ENCODE measurements around the gene VPS35.
A peak's percentile ranks its signal among the peaks of the same experiment; 100 is the strongest.

The VPS35 gene

DNA sequence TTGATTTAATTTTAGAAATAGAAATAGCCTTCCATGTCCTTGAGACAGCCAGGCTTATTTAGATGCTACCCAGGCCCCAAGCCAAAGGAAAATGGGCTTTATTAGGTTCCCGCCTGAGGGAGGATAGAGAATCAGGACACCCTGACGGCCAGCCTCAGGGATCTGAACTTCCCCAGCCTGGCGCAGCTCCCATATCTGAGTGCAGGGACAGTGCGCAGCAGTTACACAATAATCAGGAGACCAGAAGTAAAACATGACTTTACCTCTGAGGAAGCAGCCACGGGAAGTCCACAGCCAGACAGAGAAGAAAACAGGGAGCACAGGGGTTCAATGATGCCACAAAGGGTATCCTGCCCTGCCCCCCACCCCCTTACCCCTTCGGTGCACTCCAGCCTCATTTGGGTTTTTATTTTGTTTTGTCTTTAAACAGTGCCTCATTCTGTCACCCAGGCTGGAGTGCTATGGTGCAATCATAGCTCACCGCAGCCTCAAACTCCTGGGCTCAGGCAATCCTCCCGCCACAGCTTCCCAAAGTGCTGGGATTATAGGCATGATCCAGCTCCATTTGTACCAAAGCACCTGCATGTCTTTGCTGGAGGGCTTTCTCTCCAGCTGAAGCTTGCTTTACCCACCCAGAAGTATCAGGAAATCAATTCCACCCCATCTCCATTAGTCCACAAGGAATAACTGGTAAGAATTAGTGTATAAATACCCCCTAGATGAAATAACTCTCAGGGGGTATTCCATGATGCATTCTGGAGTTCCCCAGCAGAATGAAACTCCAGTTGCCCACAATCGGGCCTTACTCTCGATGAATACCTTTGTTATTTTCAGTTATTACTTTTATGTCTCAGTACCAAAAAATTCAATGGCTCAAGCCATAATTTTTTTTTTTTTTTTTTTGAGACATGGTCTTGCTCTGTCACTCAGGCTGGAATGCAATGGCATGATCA, 22.4 kb upstream of the VPS35 start:
- Histone ChIP-seq H3K27ac (ENCODE audit: low read depth, low read length) (no peak overlapping the region), H3K9me3 (ENCODE audit: control insufficient read depth, insufficient read depth, low read length) (no peaks in the 10 kb centered on the region), H3K4me3 (ENCODE audit: low read depth, low read length) (no peak overlapping the region), H3K4me1 (ENCODE audit: control insufficient read depth, insufficient read depth, low read length) (no peaks in the 10 kb centered on the region), H3K9ac (ENCODE audit: low read depth, low read length) (no peak overlapping the region), H3K36me3 (ENCODE audit: control insufficient read depth, insufficient read depth, low read length) (no peaks in the 10 kb centered on the region), H3K27me3 (ENCODE audit: control insufficient read depth, insufficient read depth, low read length) (no peaks in the 10 kb centered on the region)

DNA sequence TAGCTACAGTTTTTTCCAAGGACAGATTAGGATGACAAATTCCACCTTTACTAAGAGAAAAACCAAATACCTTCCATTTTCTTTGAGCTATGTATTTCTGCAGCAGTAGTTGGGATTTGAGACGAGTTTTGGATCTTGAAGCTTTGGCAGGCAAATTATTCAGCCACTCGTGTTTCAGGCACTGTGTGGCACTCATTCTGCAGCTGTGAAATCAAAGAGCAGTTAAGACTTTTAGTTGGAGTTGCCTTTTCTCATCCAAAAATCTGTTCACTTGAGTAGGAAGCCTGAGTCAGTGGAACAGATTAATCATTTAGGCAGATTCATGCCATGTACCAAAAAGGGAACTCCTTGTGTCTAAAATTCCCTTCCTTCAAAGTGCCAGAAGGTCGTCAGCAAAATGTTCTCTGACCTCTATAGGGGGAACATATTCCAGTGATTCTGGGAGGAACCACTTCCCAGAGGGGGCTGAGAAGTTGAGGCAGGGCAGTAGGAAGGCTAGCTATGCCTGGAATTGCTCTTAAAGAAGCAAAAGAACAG, 20.6 kb upstream of the VPS35 start:
- Histone ChIP-seq H3K36me3 (ENCODE audit: control insufficient read depth, insufficient read depth, low read length) (no peaks in the 10 kb centered on the region), H3K4me3 (ENCODE audit: low read depth, low read length) (no peak overlapping the region), H3K27me3 (ENCODE audit: control insufficient read depth, insufficient read depth, low read length) (no peaks in the 10 kb centered on the region), H3K9me3 (ENCODE audit: control insufficient read depth, insufficient read depth, low read length) (no peaks in the 10 kb centered on the region), H3K4me1 (ENCODE audit: control insufficient read depth, insufficient read depth, low read length) (no peaks in the 10 kb centered on the region), H3K27ac (ENCODE audit: low read depth, low read length) (no peak overlapping the region), H3K9ac (ENCODE audit: low read depth, low read length) (no peak overlapping the region)

DNA sequence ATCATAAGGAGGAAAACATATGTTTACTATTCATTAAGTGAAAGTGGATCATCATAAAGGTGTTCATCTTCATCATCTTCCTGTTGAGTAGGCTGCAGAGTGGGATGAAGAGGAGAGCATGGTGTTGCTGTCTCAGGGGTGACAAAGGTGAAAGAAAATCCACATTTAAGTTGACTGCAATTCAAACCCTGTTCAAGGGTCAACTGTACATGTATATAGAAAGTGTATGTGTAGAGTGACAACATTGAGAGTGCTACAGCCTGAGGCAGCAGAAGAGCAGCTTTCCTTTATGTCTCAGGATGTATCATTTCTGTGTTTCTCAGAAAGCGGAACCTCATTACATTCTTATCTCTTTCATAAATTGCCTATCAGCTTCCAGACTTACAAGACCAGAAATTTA, 17.7 kb upstream of the VPS35 start:
- Histone ChIP-seq H3K27ac (ENCODE audit: low read depth, low read length) (no peak overlapping the region), H3K4me3 (ENCODE audit: low read depth, low read length) (no peak overlapping the region), H3K4me1 (ENCODE audit: control insufficient read depth, insufficient read depth, low read length) (no peaks in the 10 kb centered on the region)

DNA sequence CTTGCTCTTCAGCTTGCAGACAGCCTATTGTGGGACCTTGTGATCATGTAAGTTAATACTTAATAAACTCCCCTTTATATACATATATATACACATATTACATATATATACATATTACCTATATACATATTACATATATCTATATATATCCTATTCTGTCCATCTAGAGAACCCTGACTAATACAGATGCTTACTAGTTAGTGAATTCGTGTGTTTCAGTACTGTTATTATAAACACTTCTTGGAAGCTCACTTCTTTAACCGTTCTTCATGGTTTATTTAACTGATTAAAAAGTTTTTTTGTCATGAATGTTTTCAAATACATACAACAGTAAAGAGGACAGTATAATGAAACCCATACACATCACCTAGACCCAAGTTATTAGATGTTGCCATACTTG, 13.1 kb upstream of the VPS35 start:
- Histone ChIP-seq H3K27me3 (ENCODE audit: control insufficient read depth, insufficient read depth, low read length) (no peaks in the 10 kb centered on the region), H3K27ac (ENCODE audit: low read depth, low read length) (no peak overlapping the region), H3K4me1 (ENCODE audit: control insufficient read depth, insufficient read depth, low read length) (no peaks in the 10 kb centered on the region), H3K4me3 (ENCODE audit: low read depth, low read length) (no peak overlapping the region), H3K36me3 (ENCODE audit: control insufficient read depth, insufficient read depth, low read length) (peaks cover 29% of the 10 kb centered on the region), H3K9me3 (ENCODE audit: control insufficient read depth, insufficient read depth, low read length) (no peaks in the 10 kb centered on the region), H3K9ac (ENCODE audit: low read depth, low read length) (no peak overlapping the region)

More for the DNA sequence above, 17.7 kb upstream of the VPS35 start:
- H3K9ac ChIP-seq (ENCODE audit: low read depth, low read length), result no peak overlapping the region
- no peaks in the 10 kb centered on the region for H3K27me3 ChIP-seq (ENCODE audit: control insufficient read depth, insufficient read depth, low read length)
- no peaks in the 10 kb centered on the region for H3K9me3 ChIP-seq (ENCODE audit: control insufficient read depth, insufficient read depth, low read length)
- H3K36me3 ChIP-seq (ENCODE audit: control insufficient read depth, insufficient read depth, low read length), result peaks cover 5% of the 10 kb centered on the region; the same call in 1 of the 2 replicates

DNA sequence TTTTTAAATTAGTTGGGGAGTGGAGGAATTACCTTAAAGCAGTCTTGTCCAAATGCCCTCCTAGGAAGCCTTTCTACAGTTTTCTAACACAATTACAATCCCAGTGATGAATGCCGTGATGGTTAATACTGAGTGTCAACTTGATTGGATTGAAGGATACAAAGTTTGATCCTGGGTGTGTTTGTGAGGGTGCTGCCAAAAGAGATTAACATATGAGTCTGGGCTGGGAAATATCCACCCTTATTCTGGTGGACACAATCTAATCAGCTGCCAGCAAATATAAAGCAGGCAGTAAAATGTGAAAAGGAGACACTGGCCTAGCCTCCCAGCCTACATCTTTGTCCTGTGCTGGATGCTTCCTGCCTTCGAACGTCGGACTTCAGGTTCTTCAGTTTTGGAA, 12.6 kb upstream of the VPS35 start:
- H3K4me1 ChIP-seq (ENCODE audit: control insufficient read depth, insufficient read depth, low read length), result no peaks in the 10 kb centered on the region
- H3K9me3 ChIP-seq (ENCODE audit: control insufficient read depth, insufficient read depth, low read length), result no peaks in the 10 kb centered on the region
- H3K9ac ChIP-seq (ENCODE audit: low read depth, low read length), result no peak overlapping the region
- H3K4me3 ChIP-seq (ENCODE audit: low read depth, low read length), result no peak overlapping the region
- H3K27ac ChIP-seq (ENCODE audit: low read depth, low read length), result no peak overlapping the region
- no peaks in the 10 kb centered on the region for H3K27me3 ChIP-seq (ENCODE audit: control insufficient read depth, insufficient read depth, low read length)
- peaks cover 33% of the 10 kb centered on the region for H3K36me3 ChIP-seq (ENCODE audit: control insufficient read depth, insufficient read depth, low read length)

DNA sequence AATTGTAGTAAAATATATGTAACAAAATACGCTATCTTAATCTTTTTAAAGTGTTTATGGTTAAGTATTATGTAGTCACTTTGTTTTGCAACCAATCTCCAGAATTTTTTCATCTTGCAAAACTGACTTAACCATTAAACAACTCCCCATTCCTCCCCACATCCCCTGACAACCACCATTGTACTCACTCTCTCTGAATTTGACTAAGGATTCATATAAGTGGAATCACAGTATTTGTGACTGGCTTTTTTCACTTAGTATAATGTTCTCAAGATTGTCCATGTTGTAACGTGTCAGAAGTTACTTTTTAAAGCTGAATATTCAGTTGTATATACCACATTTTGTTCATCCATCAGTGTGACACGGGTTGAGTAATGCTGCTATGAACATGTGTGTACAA, 11.1 kb upstream of the VPS35 start:
- Histone ChIP-seq H3K9me3 (ENCODE audit: control insufficient read depth, insufficient read depth, low read length) (no peaks in the 10 kb centered on the region), H3K4me3 (ENCODE audit: low read depth, low read length) (no peak overlapping the region), H3K4me1 (ENCODE audit: control insufficient read depth, insufficient read depth, low read length) (no peaks in the 10 kb centered on the region), H3K36me3 (ENCODE audit: control insufficient read depth, insufficient read depth, low read length) (peaks cover 49% of the 10 kb centered on the region), H3K27me3 (ENCODE audit: control insufficient read depth, insufficient read depth, low read length) (no peaks in the 10 kb centered on the region), H3K27ac (ENCODE audit: low read depth, low read length) (no peak overlapping the region), H3K9ac (ENCODE audit: low read depth, low read length) (no peak overlapping the region)

DNA sequence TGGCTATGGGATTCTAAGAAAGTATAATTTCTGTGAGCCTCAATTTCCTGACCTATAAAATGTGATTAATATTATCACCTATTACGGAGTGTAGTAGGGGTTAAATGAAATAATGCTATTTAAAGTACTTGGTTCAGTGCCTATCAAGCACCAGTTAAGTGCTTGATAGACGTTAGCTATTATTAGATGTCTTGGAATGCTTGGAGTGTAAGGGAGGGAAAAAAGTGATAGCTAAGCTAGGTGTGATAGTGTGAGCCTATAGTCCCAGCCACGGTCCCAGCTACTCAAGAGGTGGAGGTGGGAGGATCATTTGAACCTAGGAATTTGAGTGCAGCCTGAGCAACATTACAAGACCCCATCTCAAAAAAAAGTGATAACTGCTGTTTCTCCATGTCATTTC, 8.0 kb upstream of the VPS35 start:
- H3K36me3 ChIP-seq (ENCODE audit: control insufficient read depth, insufficient read depth, low read length), result peaks cover 65% of the 10 kb centered on the region
- no peak overlapping the region for H3K4me3 ChIP-seq (ENCODE audit: low read depth, low read length)
- no peak overlapping the region for H3K27ac ChIP-seq (ENCODE audit: low read depth, low read length)
- H3K4me1 ChIP-seq (ENCODE audit: control insufficient read depth, insufficient read depth, low read length), result no peaks in the 10 kb centered on the region
- H3K9me3 ChIP-seq (ENCODE audit: control insufficient read depth, insufficient read depth, low read length), result no peaks in the 10 kb centered on the region
- H3K9ac ChIP-seq (ENCODE audit: low read depth, low read length), result no peak overlapping the region
- no peaks in the 10 kb centered on the region for H3K27me3 ChIP-seq (ENCODE audit: control insufficient read depth, insufficient read depth, low read length)

DNA sequence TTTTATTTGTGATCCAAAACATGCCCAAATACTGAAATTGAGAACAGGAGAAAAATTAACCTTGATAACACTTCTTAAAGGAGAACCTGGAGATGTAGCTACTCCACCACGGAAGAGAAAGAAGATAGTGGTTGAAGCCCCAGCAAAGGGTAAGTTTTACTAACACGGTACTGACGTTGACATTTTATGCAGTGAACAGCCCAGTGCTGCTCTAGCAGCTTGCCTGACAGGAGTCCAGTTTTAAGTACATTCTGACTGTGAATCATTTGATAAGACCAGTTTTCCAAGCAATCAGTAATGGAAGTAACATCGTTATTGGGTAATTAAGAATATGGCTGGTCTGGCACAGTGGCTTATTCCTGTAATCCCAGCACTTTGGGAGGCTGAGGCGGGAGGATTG, 7.0 kb upstream of the VPS35 start:
- Histone ChIP-seq H3K27me3 (ENCODE audit: control insufficient read depth, insufficient read depth, low read length) (no peaks in the 10 kb centered on the region), H3K9me3 (ENCODE audit: control insufficient read depth, insufficient read depth, low read length) (no peaks in the 10 kb centered on the region), H3K36me3 (ENCODE audit: control insufficient read depth, insufficient read depth, low read length) (peaks cover 75% of the 10 kb centered on the region)

DNA sequence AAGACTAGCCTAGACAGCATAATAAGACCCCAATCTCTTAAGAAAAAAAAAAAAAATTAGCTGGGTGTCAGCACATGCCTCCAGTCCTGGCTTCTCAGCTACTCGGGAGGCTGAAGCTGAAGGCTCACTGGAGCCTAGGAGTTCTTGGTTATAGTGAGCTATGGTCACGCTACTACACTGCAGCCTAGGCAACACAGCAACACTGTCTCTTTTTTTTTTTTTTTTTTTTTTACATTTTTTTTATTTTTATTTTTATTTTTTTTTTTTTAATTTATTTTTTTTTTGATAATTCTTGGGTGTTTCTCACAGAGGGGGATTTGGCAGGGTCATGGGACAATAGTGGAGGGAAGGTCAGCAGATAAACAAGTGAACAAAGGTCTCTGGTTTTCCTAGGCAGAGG, 4.6 kb upstream of the VPS35 start:
- H3K4me1 ChIP-seq (ENCODE audit: control insufficient read depth, insufficient read depth, low read length), result 0 out of 2 replicates have a peak, but pooled peaks cover 7% of the 10 kb centered on the region

More for the DNA sequence above, 7.0 kb upstream of the VPS35 start:
- no peak overlapping the region for H3K4me3 ChIP-seq (ENCODE audit: low read depth, low read length)
- no peak overlapping the region for H3K27ac ChIP-seq (ENCODE audit: low read depth, low read length)
- no peak overlapping the region for H3K9ac ChIP-seq (ENCODE audit: low read depth, low read length)
- 0 out of 2 replicates have a peak, but pooled peaks cover 5% of the 10 kb centered on the region for H3K4me1 ChIP-seq (ENCODE audit: control insufficient read depth, insufficient read depth, low read length)

DNA sequence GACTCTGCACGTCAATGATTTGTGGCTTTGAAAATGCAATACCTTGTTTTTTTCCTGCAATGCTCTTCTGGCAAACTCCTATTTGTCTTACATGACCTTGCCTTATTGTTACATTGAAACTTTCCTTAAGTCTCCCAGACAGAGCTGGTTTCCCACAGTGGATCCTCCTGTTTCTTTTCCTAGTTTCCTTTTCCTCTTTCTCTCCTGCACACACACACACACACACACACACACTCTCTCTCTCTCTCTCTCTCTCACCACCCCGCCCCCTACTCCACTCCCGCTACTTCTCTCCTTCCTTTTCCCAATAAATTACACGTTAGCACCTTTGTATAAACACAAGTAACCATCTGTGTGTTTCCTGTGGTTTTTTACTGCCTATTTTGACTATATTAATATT, 2.7 kb upstream of the VPS35 start:
- no peak overlapping the region for H3K27ac ChIP-seq (ENCODE audit: low read depth, low read length)
- H3K36me3 ChIP-seq (ENCODE audit: control insufficient read depth, insufficient read depth, low read length), result peaks cover 50% of the 10 kb centered on the region
- H3K27me3 ChIP-seq (ENCODE audit: control insufficient read depth, insufficient read depth, low read length), result no peaks in the 10 kb centered on the region
- H3K9ac ChIP-seq (ENCODE audit: low read depth, low read length), result no peak overlapping the region
- peak overlapping the region; percentile 94 for H3K4me3 ChIP-seq (ENCODE audit: low read depth, low read length)
- peaks cover 16% of the 10 kb centered on the region; the same call in 1 of the 2 replicates for H3K4me1 ChIP-seq (ENCODE audit: control insufficient read depth, insufficient read depth, low read length)
- no peaks in the 10 kb centered on the region for H3K9me3 ChIP-seq (ENCODE audit: control insufficient read depth, insufficient read depth, low read length)

More for the DNA sequence above, 4.6 kb upstream of the VPS35 start:
- Histone ChIP-seq H3K27me3 (ENCODE audit: control insufficient read depth, insufficient read depth, low read length) (no peaks in the 10 kb centered on the region), H3K4me3 (ENCODE audit: low read depth, low read length) (no peak overlapping the region), H3K27ac (ENCODE audit: low read depth, low read length) (peak overlapping the region; percentile 46), H3K36me3 (ENCODE audit: control insufficient read depth, insufficient read depth, low read length) (peaks cover 69% of the 10 kb centered on the region), H3K9ac (ENCODE audit: low read depth, low read length) (no peak overlapping the region), H3K9me3 (ENCODE audit: control insufficient read depth, insufficient read depth, low read length) (no peaks in the 10 kb centered on the region)

All from HUES48 (cell line).